Upper lobe of left lung (tissue), 4 donors: ENCODE data around the gene TSPYL6.

ENCODE experiments used
- CTCF ChIP-seq, 6 experiments: fragments of 450-650 bp in 4 of 6; fragments of 200-600 bp in 2 of 6; sonication (generic) in 2 of 6; IDR thresholded peaks; one replicate each; pipeline ENCODE4 v1.5.1; 2016 to 2019; ENCODE audit warnings: antibody characterized with exemption in 6 of 6
- POLR2A ChIP-seq, 4 donors: fragments of 450-650 bp; IDR thresholded peaks; one replicate each; pipeline ENCODE4 v1.5.1; 2016 to 2017; ENCODE audit warnings: antibody characterized with exemption in 4 of 4, mild to moderate bottlenecking in 2 of 4
- POLR2AphosphoS5 ChIP-seq, 2 donors: sonication (generic); formaldehyde crosslinking; IDR thresholded peaks; one replicate each; pipeline ENCODE4 v1.5.1; 2017; ENCODE audit warnings: antibody characterized with exemption in 2 of 2

- TF ChIP-seq POLR2AphosphoS5 (IDR thresholded peaks at IDR 0.05), result no peak
- no peak for TF ChIP-seq CTCF (IDR thresholded peaks at IDR 0.05)
- no peak for TF ChIP-seq POLR2A (IDR thresholded peaks at IDR 0.05)
Observed at GRCh38 chr2:54260241-54260595, 4.2 kb upstream of the TSPYL6 start.
